ENCODE data around the gene CENPU.

Gene CENPU

DNA sequence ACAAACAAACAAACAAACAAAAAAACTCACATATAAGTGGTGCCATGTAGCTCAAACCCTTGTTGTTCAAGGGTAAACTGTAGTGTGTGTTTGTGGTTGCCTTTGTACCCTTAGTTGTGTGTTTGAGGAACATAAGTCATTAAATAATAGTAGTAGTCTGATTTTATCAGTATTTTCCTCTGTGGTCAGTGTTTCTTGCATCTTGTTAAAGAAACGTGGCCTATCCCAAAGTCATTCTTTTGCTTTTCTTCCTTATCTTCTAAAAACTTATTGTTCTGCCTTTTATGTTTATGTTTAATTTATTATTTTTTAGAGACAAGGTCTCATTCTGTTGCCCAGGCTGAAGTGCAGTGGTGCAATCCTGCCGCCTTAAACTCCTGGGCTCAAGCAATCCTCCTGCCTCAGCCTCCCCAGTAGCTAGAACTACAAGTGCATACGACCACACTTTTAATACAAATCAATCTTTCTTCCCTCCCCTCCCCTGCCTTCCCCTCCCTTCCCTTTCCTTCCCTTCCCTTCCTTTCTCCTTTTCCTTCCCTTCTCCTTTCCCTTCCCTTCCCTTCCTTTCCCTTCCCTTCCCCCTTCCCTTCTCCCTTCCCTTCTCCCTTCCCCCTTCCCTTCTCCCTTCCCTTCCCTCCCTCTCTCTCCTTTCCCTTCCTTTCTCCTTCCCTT, 57.9 kb downstream of the CENPU start:
- no peak overlapping the region for H3K27ac ChIP-seq (replicated peaks)
- no peak for DNase-seq (ENCODE audit: low read depth in 1 of 2, low spot score in 1 of 2)
- no peak overlapping the region for H3K4me3 ChIP-seq (replicated peaks; ENCODE audit: insufficient read depth, low read length)
- TF ChIP-seq SPI1 (IDR thresholded peaks at IDR 0.05; ENCODE audit: borderline replicate concordance, low read depth) (no peak), GABPA (IDR thresholded peaks at IDR 0.05; ENCODE audit: low read depth) (no peak), POLR2AphosphoS5 (IDR thresholded peaks at IDR 0.05; ENCODE audit: low read depth) (no peak)
- TF ChIP-seq, protein P1, sequence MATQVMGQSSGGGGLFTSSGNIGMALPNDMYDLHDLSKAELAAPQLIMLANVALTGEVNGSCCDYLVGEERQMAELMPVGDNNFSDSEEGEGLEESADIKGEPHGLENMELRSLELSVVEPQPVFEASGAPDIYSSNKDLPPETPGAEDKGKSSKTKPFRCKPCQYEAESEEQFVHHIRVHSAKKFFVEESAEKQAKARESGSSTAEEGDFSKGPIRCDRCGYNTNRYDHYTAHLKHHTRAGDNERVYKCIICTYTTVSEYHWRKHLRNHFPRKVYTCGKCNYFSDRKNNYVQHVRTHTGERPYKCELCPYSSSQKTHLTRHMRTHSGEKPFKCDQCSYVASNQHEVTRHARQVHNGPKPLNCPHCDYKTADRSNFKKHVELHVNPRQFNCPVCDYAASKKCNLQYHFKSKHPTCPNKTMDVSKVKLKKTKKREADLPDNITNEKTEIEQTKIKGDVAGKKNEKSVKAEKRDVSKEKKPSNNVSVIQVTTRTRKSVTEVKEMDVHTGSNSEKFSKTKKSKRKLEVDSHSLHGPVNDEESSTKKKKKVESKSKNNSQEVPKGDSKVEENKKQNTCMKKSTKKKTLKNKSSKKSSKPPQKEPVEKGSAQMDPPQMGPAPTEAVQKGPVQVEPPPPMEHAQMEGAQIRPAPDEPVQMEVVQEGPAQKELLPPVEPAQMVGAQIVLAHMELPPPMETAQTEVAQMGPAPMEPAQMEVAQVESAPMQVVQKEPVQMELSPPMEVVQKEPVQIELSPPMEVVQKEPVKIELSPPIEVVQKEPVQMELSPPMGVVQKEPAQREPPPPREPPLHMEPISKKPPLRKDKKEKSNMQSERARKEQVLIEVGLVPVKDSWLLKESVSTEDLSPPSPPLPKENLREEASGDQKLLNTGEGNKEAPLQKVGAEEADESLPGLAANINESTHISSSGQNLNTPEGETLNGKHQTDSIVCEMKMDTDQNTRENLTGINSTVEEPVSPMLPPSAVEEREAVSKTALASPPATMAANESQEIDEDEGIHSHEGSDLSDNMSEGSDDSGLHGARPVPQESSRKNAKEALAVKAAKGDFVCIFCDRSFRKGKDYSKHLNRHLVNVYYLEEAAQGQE (IDR thresholded peaks at IDR 0.05; ENCODE audit: insufficient replicate concordance, low read depth) = no peak
- no peaks in the 10 kb centered on the region for H3K27me3 ChIP-seq (ENCODE audit: insufficient read depth, poor library complexity, severe bottlenecking)

DNA sequence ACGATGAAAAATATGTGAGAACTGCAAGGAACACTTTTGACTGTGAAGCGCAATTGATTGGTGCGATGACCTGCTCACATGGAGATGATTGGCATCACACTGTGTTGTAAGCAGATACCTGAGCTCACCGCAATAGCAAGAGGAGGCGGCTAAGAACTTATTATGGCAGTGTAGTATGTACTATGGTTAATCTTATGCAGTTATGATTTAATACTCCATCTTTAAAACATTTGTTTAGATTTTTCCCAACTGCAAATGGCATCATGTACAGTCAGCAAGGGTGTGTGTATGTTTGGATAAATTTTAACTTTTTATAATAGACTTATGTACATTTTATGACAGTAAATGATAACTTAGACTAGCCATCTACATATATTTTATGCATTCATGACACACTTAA, 58.9 kb downstream of the CENPU start:
- no peak overlapping the region for H3K4me3 ChIP-seq (replicated peaks; ENCODE audit: insufficient read depth, low read length)
- H3K27me3 ChIP-seq (ENCODE audit: insufficient read depth, poor library complexity, severe bottlenecking) = no peaks in the 10 kb centered on the region
- TF ChIP-seq POLR2AphosphoS5 (IDR thresholded peaks at IDR 0.05; ENCODE audit: low read depth) = no peak
- TF ChIP-seq GABPA (IDR thresholded peaks at IDR 0.05; ENCODE audit: low read depth) = no peak
- no peak for TF ChIP-seq SPI1 (IDR thresholded peaks at IDR 0.05; ENCODE audit: borderline replicate concordance, low read depth)
- TF ChIP-seq, protein P2, sequence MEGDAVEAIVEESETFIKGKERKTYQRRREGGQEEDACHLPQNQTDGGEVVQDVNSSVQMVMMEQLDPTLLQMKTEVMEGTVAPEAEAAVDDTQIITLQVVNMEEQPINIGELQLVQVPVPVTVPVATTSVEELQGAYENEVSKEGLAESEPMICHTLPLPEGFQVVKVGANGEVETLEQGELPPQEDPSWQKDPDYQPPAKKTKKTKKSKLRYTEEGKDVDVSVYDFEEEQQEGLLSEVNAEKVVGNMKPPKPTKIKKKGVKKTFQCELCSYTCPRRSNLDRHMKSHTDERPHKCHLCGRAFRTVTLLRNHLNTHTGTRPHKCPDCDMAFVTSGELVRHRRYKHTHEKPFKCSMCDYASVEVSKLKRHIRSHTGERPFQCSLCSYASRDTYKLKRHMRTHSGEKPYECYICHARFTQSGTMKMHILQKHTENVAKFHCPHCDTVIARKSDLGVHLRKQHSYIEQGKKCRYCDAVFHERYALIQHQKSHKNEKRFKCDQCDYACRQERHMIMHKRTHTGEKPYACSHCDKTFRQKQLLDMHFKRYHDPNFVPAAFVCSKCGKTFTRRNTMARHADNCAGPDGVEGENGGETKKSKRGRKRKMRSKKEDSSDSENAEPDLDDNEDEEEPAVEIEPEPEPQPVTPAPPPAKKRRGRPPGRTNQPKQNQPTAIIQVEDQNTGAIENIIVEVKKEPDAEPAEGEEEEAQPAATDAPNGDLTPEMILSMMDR (IDR thresholded peaks at IDR 0.05; ENCODE audit: insufficient read depth, low read length) = no peak
- TF ChIP-seq, protein P1 (IDR thresholded peaks at IDR 0.05; ENCODE audit: insufficient replicate concordance, low read depth) = no peak
- H3K27ac ChIP-seq (replicated peaks) = no peak overlapping the region
- no peak for DNase-seq (ENCODE audit: low read depth in 1 of 2, low spot score in 1 of 2)

DNA sequence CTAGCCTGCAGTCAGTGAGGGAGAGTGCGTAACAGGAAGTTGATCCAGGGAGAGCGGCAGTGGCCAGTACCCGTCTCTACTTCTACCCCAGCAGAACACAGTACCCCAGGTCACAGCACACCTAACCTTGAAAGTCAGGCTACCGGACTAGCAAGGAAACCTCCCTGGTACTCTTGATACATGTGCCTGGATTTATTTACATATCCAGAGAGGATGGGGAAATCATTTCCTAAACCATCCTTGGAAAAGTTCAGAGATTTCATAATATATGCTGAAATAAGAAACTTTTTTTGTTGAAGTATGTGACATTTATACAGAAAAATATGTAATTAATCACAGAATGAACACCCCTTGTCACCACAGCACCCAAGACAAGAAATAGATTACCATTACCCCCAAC, 59.9 kb downstream of the CENPU start:
- no peak overlapping the region for H3K27ac ChIP-seq (replicated peaks)
- no peak for DNase-seq (ENCODE audit: low read depth in 1 of 2, low spot score in 1 of 2)
- no peaks in the 10 kb centered on the region for H3K27me3 ChIP-seq (ENCODE audit: insufficient read depth, poor library complexity, severe bottlenecking)
- H3K4me3 ChIP-seq (replicated peaks; ENCODE audit: insufficient read depth, low read length) = no peak overlapping the region
- TF ChIP-seq, protein P2 (IDR thresholded peaks at IDR 0.05; ENCODE audit: insufficient read depth, low read length) = no peak
- TF ChIP-seq POLR2AphosphoS5 (IDR thresholded peaks at IDR 0.05; ENCODE audit: low read depth) (no peak), GABPA (IDR thresholded peaks at IDR 0.05; ENCODE audit: low read depth) (no peak), SPI1 (IDR thresholded peaks at IDR 0.05; ENCODE audit: borderline replicate concordance, low read depth) (no peak)
- TF ChIP-seq, protein P1 (IDR thresholded peaks at IDR 0.05; ENCODE audit: insufficient replicate concordance, low read depth) = no peak
